GM18505 (cell line): ENCODE results near the gene THBS1.

Source experiments
- ATAC-seq: cut with Tn5 transposase; IDR thresholded peaks from one replicate; pipeline ENCODE4 v1.9.1; 2021; ENCODE audit not compliant: unreplicated experiment
- POLR2A ChIP-seq: IDR thresholded peaks from 4 replicates; pipeline ENCODE4 v1.6.1; 2011; ENCODE audit warnings: borderline replicate concordance; ENCODE audit not compliant: insufficient read depth, insufficient read length; ENCODE audit errors: extremely low read depth

The THBS1 gene

DNA sequence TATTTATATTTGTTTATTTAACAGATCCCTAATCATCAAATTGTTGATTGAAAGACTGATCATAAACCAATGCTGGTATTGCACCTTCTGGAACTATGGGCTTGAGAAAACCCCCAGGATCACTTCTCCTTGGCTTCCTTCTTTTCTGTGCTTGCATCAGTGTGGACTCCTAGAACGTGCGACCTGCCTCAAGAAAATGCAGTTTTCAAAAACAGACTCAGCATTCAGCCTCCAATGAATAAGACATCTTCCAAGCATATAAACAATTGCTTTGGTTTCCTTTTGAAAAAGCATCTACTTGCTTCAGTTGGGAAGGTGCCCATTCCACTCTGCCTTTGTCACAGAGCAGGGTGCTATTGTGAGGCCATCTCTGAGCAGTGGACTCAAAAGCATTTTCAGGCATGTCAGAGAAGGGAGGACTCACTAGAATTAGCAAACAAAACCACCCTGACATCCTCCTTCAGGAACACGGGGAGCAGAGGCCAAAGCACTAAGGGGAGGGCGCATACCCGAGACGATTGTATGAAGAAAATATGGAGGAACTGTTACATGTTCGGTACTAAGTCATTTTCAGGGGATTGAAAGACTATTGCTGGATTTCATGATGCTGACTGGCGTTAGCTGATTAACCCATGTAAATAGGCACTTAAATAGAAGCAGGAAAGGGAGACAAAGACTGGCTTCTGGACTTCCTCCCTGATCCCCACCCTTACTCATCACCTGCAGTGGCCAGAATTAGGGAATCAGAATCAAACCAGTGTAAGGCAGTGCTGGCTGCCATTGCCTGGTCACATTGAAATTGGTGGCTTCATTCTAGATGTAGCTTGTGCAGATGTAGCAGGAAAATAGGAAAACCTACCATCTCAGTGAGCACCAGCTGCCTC lies 14.7 kb downstream of the THBS1 start:
- no peak for ATAC-seq
- TF ChIP-seq POLR2A: no peak

GRCh38 chr15:39596358-39597051 lies 15.6 kb downstream of the THBS1 start:
- ATAC-seq: no peak
- TF ChIP-seq POLR2A: no peak

DNA sequence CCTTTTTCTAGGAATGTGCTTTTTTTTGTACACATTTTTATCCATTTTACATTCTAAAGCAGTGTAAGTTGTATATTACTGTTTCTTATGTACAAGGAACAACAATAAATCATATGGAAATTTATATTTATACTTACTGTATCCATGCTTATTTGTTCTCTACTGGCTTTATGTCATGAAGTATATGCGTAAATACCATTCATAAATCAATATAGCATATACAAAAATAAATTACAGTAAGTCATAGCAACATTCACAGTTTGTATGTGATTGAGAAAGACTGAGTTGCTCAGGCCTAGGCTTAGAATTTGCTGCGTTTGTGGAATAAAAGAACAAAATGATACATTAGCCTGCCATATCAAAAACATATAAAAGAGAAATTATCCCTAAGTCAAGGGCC lies 16.5 kb downstream of the THBS1 start:
- TF ChIP-seq POLR2A: no peak
- no peak for ATAC-seq

DNA sequence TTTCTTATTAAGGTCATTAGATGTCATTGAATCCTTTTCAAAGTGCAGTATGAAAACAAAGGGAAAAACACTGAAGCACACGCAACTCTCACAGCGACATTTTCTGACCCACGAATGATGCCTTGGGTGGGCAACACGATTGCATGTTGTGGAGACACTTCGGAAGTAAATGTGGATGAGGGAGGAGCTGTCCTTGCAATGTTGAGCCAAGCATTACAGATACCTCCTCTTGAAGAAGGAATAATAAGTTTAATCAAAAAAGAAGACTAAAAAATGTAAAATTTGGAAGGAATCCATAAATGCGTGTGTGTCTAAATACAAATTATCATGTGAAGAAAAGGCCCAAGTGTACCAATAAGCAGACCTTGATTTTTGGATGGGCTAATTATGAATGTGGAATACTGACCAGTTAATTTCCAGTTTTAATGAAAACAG lies 16.9 kb downstream of the THBS1 start:
- ATAC-seq: no peak

DNA sequence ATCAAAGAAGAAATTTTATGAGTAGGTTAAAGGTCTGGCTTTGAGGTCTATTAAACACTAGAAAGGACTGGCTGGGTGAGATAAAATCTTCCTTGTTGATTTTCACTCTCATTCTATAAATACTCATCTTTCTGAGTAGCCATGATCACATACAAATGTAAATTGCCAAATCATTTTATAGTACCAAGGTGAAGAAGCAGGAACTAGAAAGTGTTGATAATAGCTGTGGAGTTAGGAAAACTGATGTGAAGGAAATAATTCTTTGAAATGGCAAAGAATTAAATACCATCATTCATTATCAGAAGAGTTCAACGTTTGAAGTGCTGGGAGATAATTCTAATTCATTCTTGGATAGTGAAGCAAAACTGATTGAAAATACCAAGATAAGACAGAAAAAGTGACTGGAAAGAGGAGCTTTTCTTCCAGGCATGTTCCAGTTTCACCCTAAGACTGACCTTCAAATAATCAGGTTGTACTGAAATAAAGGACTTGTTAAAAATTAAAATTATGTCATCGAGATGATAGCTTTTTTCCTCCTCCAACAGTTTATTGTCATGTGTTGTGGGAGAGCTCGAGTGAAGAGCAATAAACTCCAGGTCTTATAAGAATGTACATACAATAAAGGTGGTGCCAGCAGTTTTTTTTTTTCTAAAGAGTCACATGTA lies 17.4 kb downstream of the THBS1 start:
- no peak for ATAC-seq
- TF ChIP-seq POLR2A: no peak

More for the DNA sequence above, 16.9 kb downstream of the THBS1 start:
- TF ChIP-seq POLR2A: no peak

GRCh38 chr15:39598958-39599845 lies 18.3 kb downstream of the THBS1 start:
- ATAC-seq: no peak

GRCh38 chr15:39599871-39600270 lies 19.0 kb downstream of the THBS1 start:
- no peak for TF ChIP-seq POLR2A
- no peak for ATAC-seq

More at GRCh38 chr15:39598958-39599845, 18.3 kb downstream of the THBS1 start:
- TF ChIP-seq POLR2A: no peak

- TF ChIP-seq POLR2A: no peak
- no peak for ATAC-seq
Observed at GRCh38 chr15:39602143-39602542, 21.3 kb downstream of the THBS1 start.

- TF ChIP-seq POLR2A: no peak
- no peak for ATAC-seq
Observed at GRCh38 chr15:39605146-39605545, 24.3 kb downstream of the THBS1 start.

DNA sequence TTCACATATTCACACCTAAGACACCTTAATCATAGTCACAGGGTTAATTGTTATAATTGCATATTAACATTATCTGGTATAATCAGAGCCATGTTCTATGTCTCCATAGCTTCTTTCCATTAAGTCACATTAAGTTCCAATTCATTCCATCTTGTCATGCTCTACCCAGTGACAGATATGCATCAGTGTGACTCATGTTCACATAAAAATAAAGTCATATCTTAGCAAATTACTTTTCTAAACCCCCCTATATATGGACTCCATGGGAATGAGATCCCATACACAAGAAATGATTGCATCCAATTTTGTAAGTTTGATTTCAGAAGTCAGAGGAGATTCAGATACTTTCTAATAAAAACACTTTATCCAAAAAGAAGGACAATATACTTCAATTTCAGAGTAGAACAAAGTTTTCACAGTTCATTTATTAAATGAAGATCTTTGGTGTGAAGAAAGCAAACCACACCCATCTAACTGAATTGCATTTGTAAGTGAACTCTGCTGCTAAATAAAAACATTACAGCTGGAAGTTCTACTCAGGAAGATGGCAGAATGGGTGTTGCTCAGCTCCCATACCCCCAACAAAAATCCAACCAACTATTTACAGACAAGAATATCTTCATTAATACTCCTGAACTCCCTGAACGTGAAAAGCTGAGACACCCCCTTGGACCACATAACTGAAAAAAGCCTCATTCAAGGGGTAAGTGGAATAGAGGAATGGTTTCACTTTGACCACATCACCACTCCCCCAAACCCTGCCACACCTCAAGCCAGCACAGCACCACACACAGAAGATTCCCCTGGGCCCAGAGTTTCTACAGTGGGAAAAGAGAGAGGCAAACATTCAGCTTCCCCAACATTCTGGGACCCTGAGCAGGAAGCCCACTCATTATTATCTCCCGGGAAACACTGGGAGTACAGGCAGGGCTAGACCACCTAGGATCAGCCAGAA lies 27.6 kb downstream of the THBS1 start:
- TF ChIP-seq POLR2A: no peak

DNA sequence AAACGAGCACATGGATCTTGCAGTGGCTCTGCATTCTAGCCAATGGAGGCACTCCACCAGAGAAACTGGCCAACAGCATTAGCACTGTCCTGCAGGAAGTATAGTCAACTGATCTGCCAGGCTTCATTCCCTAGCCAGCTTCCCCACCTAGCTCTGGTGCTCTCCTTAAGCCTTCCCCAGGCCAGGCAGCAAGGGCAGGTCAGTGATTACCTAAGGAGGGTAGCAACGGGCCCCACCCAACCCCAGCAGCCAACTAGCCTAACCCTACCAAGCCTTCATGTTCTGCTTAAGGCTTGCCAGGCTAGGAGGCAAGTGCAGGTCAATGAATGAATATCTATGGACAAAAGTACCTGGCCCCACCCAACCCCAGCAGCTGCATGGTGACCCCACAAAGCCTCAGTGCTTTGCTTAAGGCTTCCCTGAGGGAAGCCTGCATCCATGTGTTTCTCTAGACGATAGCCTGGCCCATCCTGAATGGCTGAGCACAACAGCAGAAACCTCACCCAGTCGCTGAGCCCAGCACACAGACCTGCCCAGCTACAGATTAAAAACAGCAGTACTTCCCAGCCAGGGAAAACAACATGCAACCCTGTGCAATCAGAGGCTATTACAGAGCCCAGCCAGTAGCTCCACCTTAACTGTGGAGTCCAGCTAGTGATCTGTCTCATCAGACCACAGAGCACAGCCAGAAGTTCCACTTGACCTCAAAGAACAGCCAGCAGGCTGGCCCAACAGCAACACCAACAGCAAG lies 28.5 kb downstream of the THBS1 start:
- ATAC-seq: no peak

More for the DNA sequence above, 27.6 kb downstream of the THBS1 start:
- no peak for ATAC-seq

GRCh38 chr15:39610665-39611064 lies 29.8 kb downstream of the THBS1 start:
- ATAC-seq: no peak
- no peak for TF ChIP-seq POLR2A

More for the DNA sequence above, 28.5 kb downstream of the THBS1 start:
- no peak for TF ChIP-seq POLR2A

DNA sequence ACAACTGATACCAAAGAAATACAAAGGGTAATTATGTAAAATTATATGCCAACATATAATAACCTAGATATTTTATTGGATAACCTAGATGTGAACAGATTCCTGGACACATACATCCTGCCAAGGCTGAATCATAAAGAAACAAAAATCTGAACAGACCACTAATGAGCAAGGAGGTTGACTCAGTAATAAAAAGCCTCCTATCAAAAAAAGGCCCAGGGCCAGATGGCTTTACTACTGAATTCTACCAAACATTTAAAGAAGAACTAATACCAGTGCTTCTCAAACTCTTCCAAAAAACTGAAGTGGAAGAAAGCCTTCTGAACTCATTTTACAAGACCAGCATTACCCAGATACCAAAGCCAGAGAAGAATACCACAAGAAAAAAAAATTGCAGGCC lies 32.4 kb downstream of the THBS1 start:
- TF ChIP-seq POLR2A: no peak
- no peak for ATAC-seq
